Measurements from ENCODE around the gene LRRC8C. TPM values are rescaled to one million over a fixed set of nuclear protein-coding genes. Genes with fewer than 3 reads are reported as not detected.

Gene LRRC8C
- total RNA-seq, 1 experiment from 2014 or later = 8.4 TPM

DNA sequence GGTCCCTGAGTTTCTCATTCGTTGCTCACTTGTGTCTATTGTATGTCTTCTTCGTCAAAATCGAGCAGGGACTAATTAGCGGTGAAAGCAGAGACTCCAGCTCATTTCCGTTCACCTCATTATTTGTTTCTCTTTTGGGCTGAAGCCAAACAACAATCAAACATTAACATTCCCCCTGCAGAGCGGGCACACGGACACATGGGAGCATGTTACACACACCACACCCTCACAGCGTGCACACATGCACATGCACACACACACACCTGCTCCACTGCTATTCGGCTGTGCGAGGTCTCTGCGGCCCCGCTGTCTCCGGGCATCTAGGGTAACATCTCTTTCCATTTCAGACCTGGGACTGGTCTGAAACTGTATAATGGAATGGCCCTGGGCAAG lies 129.5 kb downstream of the LRRC8C start:
- H3K9me2 ChIP-seq (ENCODE audit: insufficient read depth) = no peaks in the 10 kb centered on the region
- no peaks in the 10 kb centered on the region; the same call in 1 of the 2 replicates for H3K27me3 ChIP-seq (ENCODE audit: insufficient read depth, low read length)
- no peak for DNase-seq (ENCODE audit: low read depth, low spot score)
- ChIA-PET POLR2A (no interaction called here), RAD21 (ENCODE audit: low non-redundant PET in 1 of 2, low total read pairs in 2 of 2, uncharacterized antibody in 2 of 2, unreplicated experiment in 2 of 2) (interaction anchor here (1.2 to 1.3 kb wide), 2 partner anchors 279 kb away, joined by 6 to 7 read pairs; no protein-coding TSS in a partner anchor), CTCF (interaction anchor here (0.7 to 3.7 kb wide), 12 partner anchors 7 to 763 kb away, joined by 3 to 36 read pairs (median 4); partner anchors contain the start of gene LRRC8C)
- H3K9me3 ChIP-seq (ENCODE audit: control insufficient read depth in 1 of 2, insufficient read depth in 1 of 2, low read depth in 1 of 2, low read length in 2 of 2) = no peaks in the 10 kb centered on the region
- TF ChIP-seq SIN3A (IDR thresholded peaks at IDR 0.05; ENCODE audit: low read depth) (no peak), SRF (IDR thresholded peaks at IDR 0.05; ENCODE audit: low read depth) (no peak), POLR2A (IDR thresholded peaks at IDR 0.05; ENCODE audit: borderline replicate concordance, extremely low read depth, insufficient read depth, insufficient read length) (no peak), TCF7L2 (IDR thresholded peaks at IDR 0.05; ENCODE audit: borderline replicate concordance, extremely low read depth, insufficient read depth, insufficient read length) (no peak), ELF1 (IDR thresholded peaks at IDR 0.05; ENCODE audit: borderline replicate concordance, low read depth) (no peak), CEBPB (IDR thresholded peaks at IDR 0.05; ENCODE audit: low read depth) (no peak), CBX3 (IDR thresholded peaks at IDR 0.05; ENCODE audit: low read depth) (no peak), ZNF274 (IDR thresholded peaks at IDR 0.05; ENCODE audit: low read depth, low read length) (no peak), YY1 (IDR thresholded peaks at IDR 0.05; ENCODE audit: extremely low read depth, insufficient replicate concordance, low read depth, low read length) (no peak), ZFX (IDR thresholded peaks at IDR 0.05) (no peak), JUND (IDR thresholded peaks at IDR 0.05) (no peak), EZH2 (IDR thresholded peaks at IDR 0.05) (no peak), RAD21 (IDR thresholded peaks at IDR 0.05; ENCODE audit: low read depth) (no peak), SP1 (IDR thresholded peaks at IDR 0.05; ENCODE audit: low read depth) (no peak)
- TF ChIP-seq, protein P1, sequence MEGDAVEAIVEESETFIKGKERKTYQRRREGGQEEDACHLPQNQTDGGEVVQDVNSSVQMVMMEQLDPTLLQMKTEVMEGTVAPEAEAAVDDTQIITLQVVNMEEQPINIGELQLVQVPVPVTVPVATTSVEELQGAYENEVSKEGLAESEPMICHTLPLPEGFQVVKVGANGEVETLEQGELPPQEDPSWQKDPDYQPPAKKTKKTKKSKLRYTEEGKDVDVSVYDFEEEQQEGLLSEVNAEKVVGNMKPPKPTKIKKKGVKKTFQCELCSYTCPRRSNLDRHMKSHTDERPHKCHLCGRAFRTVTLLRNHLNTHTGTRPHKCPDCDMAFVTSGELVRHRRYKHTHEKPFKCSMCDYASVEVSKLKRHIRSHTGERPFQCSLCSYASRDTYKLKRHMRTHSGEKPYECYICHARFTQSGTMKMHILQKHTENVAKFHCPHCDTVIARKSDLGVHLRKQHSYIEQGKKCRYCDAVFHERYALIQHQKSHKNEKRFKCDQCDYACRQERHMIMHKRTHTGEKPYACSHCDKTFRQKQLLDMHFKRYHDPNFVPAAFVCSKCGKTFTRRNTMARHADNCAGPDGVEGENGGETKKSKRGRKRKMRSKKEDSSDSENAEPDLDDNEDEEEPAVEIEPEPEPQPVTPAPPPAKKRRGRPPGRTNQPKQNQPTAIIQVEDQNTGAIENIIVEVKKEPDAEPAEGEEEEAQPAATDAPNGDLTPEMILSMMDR (IDR thresholded peaks at IDR 0.05 in 2 of 3, conservative IDR thresholded peaks at IDR 0.05 in 1 of 3; ENCODE audit: borderline replicate concordance in 1 of 3, insufficient read depth in 1 of 3, low read depth in 2 of 3, low read length in 2 of 3) = no peak
- TF ChIP-seq, protein P2, sequence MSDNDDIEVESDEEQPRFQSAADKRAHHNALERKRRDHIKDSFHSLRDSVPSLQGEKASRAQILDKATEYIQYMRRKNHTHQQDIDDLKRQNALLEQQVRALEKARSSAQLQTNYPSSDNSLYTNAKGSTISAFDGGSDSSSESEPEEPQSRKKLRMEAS (IDR thresholded peaks at IDR 0.05) = no peak
- TF ChIP-seq, protein P3, sequence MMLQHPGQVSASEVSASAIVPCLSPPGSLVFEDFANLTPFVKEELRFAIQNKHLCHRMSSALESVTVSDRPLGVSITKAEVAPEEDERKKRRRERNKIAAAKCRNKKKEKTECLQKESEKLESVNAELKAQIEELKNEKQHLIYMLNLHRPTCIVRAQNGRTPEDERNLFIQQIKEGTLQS (IDR thresholded peaks at IDR 0.05) = no peak
- TF ChIP-seq, protein P4, sequence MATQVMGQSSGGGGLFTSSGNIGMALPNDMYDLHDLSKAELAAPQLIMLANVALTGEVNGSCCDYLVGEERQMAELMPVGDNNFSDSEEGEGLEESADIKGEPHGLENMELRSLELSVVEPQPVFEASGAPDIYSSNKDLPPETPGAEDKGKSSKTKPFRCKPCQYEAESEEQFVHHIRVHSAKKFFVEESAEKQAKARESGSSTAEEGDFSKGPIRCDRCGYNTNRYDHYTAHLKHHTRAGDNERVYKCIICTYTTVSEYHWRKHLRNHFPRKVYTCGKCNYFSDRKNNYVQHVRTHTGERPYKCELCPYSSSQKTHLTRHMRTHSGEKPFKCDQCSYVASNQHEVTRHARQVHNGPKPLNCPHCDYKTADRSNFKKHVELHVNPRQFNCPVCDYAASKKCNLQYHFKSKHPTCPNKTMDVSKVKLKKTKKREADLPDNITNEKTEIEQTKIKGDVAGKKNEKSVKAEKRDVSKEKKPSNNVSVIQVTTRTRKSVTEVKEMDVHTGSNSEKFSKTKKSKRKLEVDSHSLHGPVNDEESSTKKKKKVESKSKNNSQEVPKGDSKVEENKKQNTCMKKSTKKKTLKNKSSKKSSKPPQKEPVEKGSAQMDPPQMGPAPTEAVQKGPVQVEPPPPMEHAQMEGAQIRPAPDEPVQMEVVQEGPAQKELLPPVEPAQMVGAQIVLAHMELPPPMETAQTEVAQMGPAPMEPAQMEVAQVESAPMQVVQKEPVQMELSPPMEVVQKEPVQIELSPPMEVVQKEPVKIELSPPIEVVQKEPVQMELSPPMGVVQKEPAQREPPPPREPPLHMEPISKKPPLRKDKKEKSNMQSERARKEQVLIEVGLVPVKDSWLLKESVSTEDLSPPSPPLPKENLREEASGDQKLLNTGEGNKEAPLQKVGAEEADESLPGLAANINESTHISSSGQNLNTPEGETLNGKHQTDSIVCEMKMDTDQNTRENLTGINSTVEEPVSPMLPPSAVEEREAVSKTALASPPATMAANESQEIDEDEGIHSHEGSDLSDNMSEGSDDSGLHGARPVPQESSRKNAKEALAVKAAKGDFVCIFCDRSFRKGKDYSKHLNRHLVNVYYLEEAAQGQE (IDR thresholded peaks at IDR 0.05; ENCODE audit: low read depth) = no peak
- TF ChIP-seq, protein P5, sequence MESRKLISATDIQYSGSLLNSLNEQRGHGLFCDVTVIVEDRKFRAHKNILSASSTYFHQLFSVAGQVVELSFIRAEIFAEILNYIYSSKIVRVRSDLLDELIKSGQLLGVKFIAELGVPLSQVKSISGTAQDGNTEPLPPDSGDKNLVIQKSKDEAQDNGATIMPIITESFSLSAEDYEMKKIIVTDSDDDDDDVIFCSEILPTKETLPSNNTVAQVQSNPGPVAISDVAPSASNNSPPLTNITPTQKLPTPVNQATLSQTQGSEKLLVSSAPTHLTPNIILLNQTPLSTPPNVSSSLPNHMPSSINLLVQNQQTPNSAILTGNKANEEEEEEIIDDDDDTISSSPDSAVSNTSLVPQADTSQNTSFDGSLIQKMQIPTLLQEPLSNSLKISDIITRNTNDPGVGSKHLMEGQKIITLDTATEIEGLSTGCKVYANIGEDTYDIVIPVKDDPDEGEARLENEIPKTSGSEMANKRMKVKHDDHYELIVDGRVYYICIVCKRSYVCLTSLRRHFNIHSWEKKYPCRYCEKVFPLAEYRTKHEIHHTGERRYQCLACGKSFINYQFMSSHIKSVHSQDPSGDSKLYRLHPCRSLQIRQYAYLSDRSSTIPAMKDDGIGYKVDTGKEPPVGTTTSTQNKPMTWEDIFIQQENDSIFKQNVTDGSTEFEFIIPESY (IDR thresholded peaks at IDR 0.05; ENCODE audit: extremely low read depth, insufficient replicate concordance, low read length) = no peak
- BruUV-seq (replicated peaks) = no TSS peak
- H3K79me2 ChIP-seq (ENCODE audit: insufficient read depth, low read length) = no peaks in the 10 kb centered on the region
- H4K20me1 ChIP-seq (ENCODE audit: insufficient read depth) = no peaks in the 10 kb centered on the region
- H3K4me1 ChIP-seq (ENCODE audit: control insufficient read depth in 1 of 2, insufficient read depth in 2 of 2, low read length in 2 of 2) = peaks cover 0 to 8% of the 10 kb centered on the region in 2 experiments; a peak in 1 of 4 replicates
- no peak overlapping the region for H3K4me2 ChIP-seq (ENCODE audit: low read length)
- H3K36me3 ChIP-seq (ENCODE audit: control insufficient read depth in 1 of 2, insufficient read depth in 2 of 2, low read length in 2 of 2) = no peaks in the 10 kb centered on the region
- H2AFZ ChIP-seq (ENCODE audit: low read depth, low read length, poor library complexity, severe bottlenecking) = no peak overlapping the region
- no peak overlapping the region for H3K27ac ChIP-seq (ENCODE audit: low read depth, low read length)
- intact Hi-C loops (cut with micrococcal nuclease) = loop anchor here (2.0 to 10.0 kb wide), 2 partner anchors 764 to 788 kb away; no protein-coding TSS in a partner anchor
- no peak overlapping the region for H3K4me3 ChIP-seq (replicated peaks in 1 of 2; ENCODE audit: low read depth in 1 of 2, low read length in 2 of 2)
- no peak overlapping the region for H3K9ac ChIP-seq (ENCODE audit: low read length)
- 0 out of 2 replicates have a peak, but pooled peaks have one; percentile 5 for ATAC-seq

All from HCT116 (cell line).